ENCODE measurements around the gene CYB5A.

Gene CYB5A

GRCh38 chr18:74203811-74204210, 88.0 kb downstream of the CYB5A start:
- in situ Hi-C loops (cut with MboI; ENCODE audit: low pct_unique_long_range_greater_than_20kb, low sequenced_read_pairs, unreplicated experiment): loop anchor here (25.0 kb wide), 1 partner anchor 333 kb away; the partner anchor contains the start of gene CNDP1
- DNase-seq (ENCODE audit: low spot score): no peak
- no peak for TF ChIP-seq CTCF (IDR thresholded peaks at IDR 0.05; ENCODE audit: extremely low read depth, insufficient read depth, missing control alignments)

Data from GM13977 (cell line).